Suppressor macrophage treated with lipopolysaccharide for 1 hour (primary cell): ENCODE data around the gene MSH5.
"Not testable (repeated sequence)": the region's sequence is repeated elsewhere in the genome, so short reads cannot be mapped to it uniquely, and the experiment has no call there.

ENCODE experiments used
- DNase-seq, 3 donors: peaks; one replicate each; pipeline ENCODE4 v3.0.0-alpha.2; 2020 to 2022

The MSH5 gene

DNA sequence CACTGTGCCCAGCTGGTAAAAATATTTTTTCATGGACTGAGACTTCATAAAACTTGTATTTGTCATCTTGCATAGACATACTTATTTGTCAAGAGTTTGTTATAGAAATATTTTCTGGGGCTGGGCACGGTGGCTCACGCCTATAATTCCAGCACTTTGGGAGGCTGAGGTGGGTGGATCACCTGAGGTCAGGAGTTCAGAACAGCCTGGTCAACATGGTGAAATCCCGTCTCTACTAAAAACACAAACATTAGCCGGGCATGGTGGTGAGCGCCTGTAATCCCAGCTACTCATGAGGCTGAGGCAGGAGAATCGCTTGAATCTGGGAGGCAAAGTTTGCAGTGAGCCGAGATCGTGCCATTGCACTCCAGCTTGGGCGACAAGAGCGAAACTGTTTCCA is 68.8 kb downstream of the MSH5 start:
- DNase-seq = not testable (repeated sequence)

DNA sequence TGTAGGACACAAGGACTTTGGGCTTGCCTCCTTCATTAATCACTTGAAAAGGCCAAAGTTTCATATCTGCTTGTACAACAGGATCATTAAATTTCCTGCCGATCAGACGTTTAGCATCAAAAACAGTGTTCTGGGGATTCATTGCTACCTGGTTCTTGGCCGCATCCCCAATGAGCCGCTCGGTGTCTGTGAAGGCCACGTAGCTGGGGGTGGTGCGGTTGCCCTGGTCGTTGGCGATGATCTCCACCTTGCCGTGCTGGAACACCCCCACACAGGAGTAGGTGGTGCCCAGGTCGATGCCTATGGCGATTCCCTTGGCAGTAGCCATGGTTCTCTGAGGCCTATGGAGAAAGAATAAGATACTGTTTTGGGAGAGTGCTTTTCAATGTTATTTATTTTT is 71.8 kb downstream of the MSH5 start:
- DNase-seq = no peak
